A172 (cell line): ENCODE results near the gene C7orf57. TPM values are rescaled to one million over a fixed set of nuclear protein-coding genes. Genes with fewer than 3 reads are reported as not detected.

Source experiments
- DNase-seq: peaks from one replicate; pipeline ENCODE4 v3.0.0-alpha.2; 2015; ENCODE audit warnings: low spot score
- total RNA-seq: library from RNA; depleted of rRNA; stranded (reverse); fragments of >200 nt; shearing (Covaris generic); gene quantifications from 2 replicates; pipeline ENCODE4 v1.2.3, GENCODE V29; 2014; rRNA removed

C7orf57 gene
- total RNA-seq, 1 experiment from 2014 or later, result 0.62 TPM

- no peak for DNase-seq
These were observed 73.9 kb downstream of the C7orf57 start for GRCh38 chr7:48108959-48109847.

GRCh38 chr7:48109848-48110663 is 74.7 kb downstream of the C7orf57 start:
- peak; percentile 77 for DNase-seq

DNA sequence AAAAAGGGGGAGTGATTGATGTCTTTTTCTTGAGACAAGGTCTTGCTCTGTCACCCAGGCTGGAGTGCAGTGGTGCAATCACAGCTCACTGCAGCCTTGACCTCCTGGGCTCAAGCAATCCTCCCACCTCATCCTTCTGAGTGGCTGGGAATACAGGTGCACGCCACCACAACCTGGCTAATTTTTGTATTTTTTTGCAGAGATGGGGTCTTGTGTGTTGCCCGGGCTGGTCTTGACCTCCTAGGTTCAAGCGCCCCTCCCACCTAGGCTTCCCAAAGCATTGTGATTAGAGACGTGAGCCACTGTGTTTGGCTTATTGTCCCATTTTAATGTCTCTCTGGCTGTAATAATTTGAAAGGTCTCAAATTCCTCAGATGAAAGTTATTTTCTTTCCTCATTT is 75.5 kb downstream of the C7orf57 start:
- no peak for DNase-seq

Other genes starting within 250 kb of the C7orf57 start
- 0.69 TPM in 1 of 2 replicates, not detected in the other for gene PKD1L1, start 87.1 kb upstream of the C7orf57 start, total RNA-seq
- 50.0 and 67.9 TPM in 2 replicates for gene HUS1, start 55.9 kb upstream of the C7orf57 start, total RNA-seq
- gene SUN3, start 6.4 kb upstream of the C7orf57 start, total RNA-seq, result 4.5 and 7.9 TPM in 2 replicates
- gene UPP1, start 53.7 kb downstream of the C7orf57 start, total RNA-seq, result 13.3 and 21.5 TPM in 2 replicates
- 0.62 and 0.65 TPM in 2 replicates for gene ABCA13, start 135.9 kb downstream of the C7orf57 start, total RNA-seq